Pancreas (tissue), 10 donors: ENCODE data around the gene SHB. TPM values are rescaled to one million over a fixed set of nuclear protein-coding genes. Genes with fewer than 3 reads are reported as not detected.

Experiments used
- ATAC-seq, 4 donors: fragments of 200-7000 bp; cut with Tn5 transposase; one replicate each; pipeline versions ENCODE4 v1.8.0 to v1.9.1; 2020; ENCODE audit warnings: mild to moderate bottlenecking in 4 of 4, moderate library complexity in 4 of 4
- DNase-seq, 6 donors: peaks; one replicate each; pipeline ENCODE4 v3.0.0-alpha.2; 2020
- FAIRE-seq: peaks from 2 replicates; lab custom pipeline; 2012; peaks lifted over from hg19 to GRCh38; lab: Jason Lieb, UNC
- H3K27ac ChIP-seq, 4 donors: fragments of 200-600 bp; sonication (generic); 1 replicate in 3 of 4; 2 replicates in 1 of 4; pipeline versions ENCODE4 v1.5.0 to v1.8.0; 2020
- H3K27me3 ChIP-seq, 4 donors: fragments of 200-600 bp; one replicate each; pipeline ENCODE4 v1.8.0; 2021
- H3K36me3 ChIP-seq, 3 donors: fragments of 200-600 bp; sonication (generic) in 1 of 3; one replicate each; pipeline versions ENCODE4 v1.5.0 to v1.8.0; 2020 to 2021
- H3K4me1 ChIP-seq, 3 donors: fragments of 200-600 bp; one replicate each; pipeline ENCODE4 v1.8.0; 2021
- H3K4me3 ChIP-seq, 4 donors: fragments of 200-600 bp; sonication (generic) in 2 of 4; one replicate each; pipeline versions ENCODE4 v1.5.0 to v1.8.0; 2020 to 2021
- H3K9me3 ChIP-seq, 4 donors: fragments of 200-600 bp; one replicate each; pipeline ENCODE4 v1.8.0; 2021
- WGBS, 2 donors: extraction: QIAGEN DNeasy Blood & Tissue Kit; methylation state at CpG; one replicate each; pipeline ENCODE4 v1.1.7; 2013; 5-methylcytosine and 5-hydroxymethylcytosine counted together
- intact Hi-C, 3 donors: fragments of 100-400 bp; cut with DNase I; formaldehyde crosslinking; loops; one replicate each; pipeline versions ENCODE4 v1.11.1 to v1.14.2; 2022
- polyA plus RNA-seq, 2 donors: library from polyadenylated mRNA; stranded (reverse); fragments of 200-250 nt; gene quantifications; one replicate each; pipeline ENCODE4 v1.2.3, GENCODE V29; 2013
- total RNA-seq, 6 donors: library from RNA; stranded (reverse); fragmentation: NEBNext Ultra II Directional in 4 of 6; extraction: Animal tissue kit (Norgen Biotek cat#: 25700) in 4 of 6; gene quantifications; one replicate each; pipeline versions ENCODE4 v1.2.1 to v1.2.4, GENCODE V29; 2021 to 2023
- TF ChIP-seq, protein P1 (sequence below), 4 donors: fragments of 200-600 bp; sonication (generic) in 3 of 4; IDR thresholded peaks; one replicate each; pipeline versions ENCODE4 v1.5.0 to v1.8.0; 2021; ENCODE audit warnings: antibody characterized with exemption in 4 of 4
- donor health status: healthy with polysubstance abuse.
- donor health status: DM: no; HTN: no; CAD: no; lungs with moderate emphysema.
- donor health status: DM: no; HTN: no; CAD: no.
- donor health status: control.
- donor health status: control.
- donor health status: Bipolar disorder and iron deficiency.
- donor health status: DM: yes; HTN: yes; CAD: no.
- donor health status: DM: no; HTN: no; CAD: no.
- donor health status: DM: no; HTN: no; CAD: no.
- donor health status: DM: yes; HTN: yes; CAD: no.

Gene SHB
- total and polyA plus RNA-seq, 8 donors, result 11.5 to 24.2 (median 19.2) TPM

- FAIRE-seq, result no peak
- peak in 2 of 6 donors; percentile 15 to 46 for DNase-seq
Observed at GRCh38 chr9:38058452-38059232, 10.4 kb downstream of the SHB start.

GRCh38 chr9:38057416-38058195 lies 11.4 kb downstream of the SHB start:
- TF ChIP-seq, protein P1, sequence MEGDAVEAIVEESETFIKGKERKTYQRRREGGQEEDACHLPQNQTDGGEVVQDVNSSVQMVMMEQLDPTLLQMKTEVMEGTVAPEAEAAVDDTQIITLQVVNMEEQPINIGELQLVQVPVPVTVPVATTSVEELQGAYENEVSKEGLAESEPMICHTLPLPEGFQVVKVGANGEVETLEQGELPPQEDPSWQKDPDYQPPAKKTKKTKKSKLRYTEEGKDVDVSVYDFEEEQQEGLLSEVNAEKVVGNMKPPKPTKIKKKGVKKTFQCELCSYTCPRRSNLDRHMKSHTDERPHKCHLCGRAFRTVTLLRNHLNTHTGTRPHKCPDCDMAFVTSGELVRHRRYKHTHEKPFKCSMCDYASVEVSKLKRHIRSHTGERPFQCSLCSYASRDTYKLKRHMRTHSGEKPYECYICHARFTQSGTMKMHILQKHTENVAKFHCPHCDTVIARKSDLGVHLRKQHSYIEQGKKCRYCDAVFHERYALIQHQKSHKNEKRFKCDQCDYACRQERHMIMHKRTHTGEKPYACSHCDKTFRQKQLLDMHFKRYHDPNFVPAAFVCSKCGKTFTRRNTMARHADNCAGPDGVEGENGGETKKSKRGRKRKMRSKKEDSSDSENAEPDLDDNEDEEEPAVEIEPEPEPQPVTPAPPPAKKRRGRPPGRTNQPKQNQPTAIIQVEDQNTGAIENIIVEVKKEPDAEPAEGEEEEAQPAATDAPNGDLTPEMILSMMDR (IDR thresholded peaks at IDR 0.05), result no peak
- WGBS, 2 donors, result 51 to 55% methylated on average over 7 of the region's 7 CpGs
- intact Hi-C loops, result no loop called here
- no peaks in the 10 kb centered on the region for H3K9me3 ChIP-seq
- FAIRE-seq (no peak), DNase-seq (peak in 5 of 6 donors; percentile 47 to 62 (median 54)), ATAC-seq (peak; percentile 26 to 67 (median 50))
- peak overlapping the region; percentile 17 to 80 (median 46) for H3K27ac ChIP-seq
- no peaks in the 10 kb centered on the region for H3K36me3 ChIP-seq
- peaks cover 20 to 57% (median 44%) of the 10 kb centered on the region in 3 donors for H3K4me1 ChIP-seq
- no peak overlapping the region for H3K4me3 ChIP-seq
- no peaks in the 10 kb centered on the region for H3K27me3 ChIP-seq

More at GRCh38 chr9:38058452-38059232, 10.4 kb downstream of the SHB start:
- Histone ChIP-seq H3K27ac (peak overlapping the region; percentile 30 to 80 (median 50)), H3K27me3 (no peaks in the 10 kb centered on the region), H3K9me3 (no peaks in the 10 kb centered on the region), H3K36me3 (no peaks in the 10 kb centered on the region), H3K4me3 (no peak overlapping the region), H3K4me1 (peaks cover 25 to 57% (median 44%) of the 10 kb centered on the region in 3 donors)
- intact Hi-C loops, result no loop called here
- whole genome bisulfite sequencing, 2 donors, result 59% methylated on average over 13 of the region's 13 CpGs
- peak; percentile 51 to 84 (median 72) for ATAC-seq
- TF ChIP-seq, protein P1 (IDR thresholded peaks at IDR 0.05), result no peak

DNA sequence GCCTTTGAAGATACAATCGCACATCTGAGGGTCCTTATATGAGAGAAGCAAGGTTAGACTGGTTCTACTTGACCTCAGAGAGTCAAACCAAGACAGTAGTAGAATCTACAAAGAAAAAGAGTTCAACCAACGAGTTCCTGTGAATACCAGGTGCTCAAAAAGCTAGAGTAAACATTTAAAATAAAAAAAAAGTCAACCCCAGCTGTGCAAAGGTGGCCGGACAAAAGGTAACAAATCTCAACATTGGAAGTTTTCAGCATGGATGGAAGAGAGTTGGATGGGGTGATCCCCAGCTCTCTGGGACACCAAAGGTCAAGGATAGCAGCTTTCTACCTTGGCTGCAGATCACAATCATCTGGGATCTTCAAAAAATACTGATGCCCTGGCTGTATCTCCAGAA lies 14.4 kb downstream of the SHB start:
- Histone ChIP-seq H3K4me1 (peaks cover 16 to 36% (median 29%) of the 10 kb centered on the region in 3 donors), H3K4me3 (no peak overlapping the region), H3K27ac (no peak overlapping the region), H3K27me3 (no peaks in the 10 kb centered on the region), H3K9me3 (no peaks in the 10 kb centered on the region), H3K36me3 (no peaks in the 10 kb centered on the region)
- ATAC-seq (no peak), DNase-seq (no peak), FAIRE-seq (no peak)
- intact Hi-C loops, result no loop called here
- TF ChIP-seq, protein P1 (IDR thresholded peaks at IDR 0.05), result no peak
- 26 to 32% methylated on average over 3 of the region's 3 CpGs for WGBS, 2 donors

DNA sequence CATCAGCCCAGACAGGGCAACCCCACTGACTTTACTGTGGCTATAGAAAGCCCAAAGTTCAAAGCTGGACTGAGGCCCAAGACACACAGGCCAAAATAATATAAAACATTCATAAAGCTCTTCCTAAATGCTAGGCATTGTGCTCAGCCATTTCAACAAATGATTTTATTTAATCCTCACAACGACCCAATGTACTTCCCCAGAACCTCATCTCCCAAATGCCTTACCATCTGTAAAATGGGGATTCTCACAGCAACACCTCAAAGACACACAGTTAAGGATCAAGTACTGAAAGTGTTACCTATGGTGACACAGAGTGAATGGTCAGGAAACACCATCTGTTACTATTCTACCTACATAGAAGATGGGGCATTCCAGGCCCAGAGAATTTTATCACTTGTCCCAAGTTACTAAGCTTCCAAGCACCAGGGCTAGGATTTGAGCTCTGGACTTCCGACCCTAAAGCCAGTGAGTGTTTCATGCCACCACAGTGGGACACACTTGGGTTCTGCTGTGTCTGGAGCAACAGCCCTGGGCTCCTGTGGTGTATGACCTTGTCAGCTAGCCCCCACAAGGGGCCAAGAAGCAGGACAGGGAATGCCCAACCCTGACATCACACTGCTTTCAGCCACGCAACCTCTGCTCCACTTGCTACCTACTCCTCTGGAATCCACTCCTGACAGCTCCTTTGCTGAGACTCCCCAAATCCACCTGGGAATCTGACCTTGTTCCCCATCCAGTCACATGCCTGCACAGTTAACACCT lies 15.1 kb downstream of the SHB start:
- Histone ChIP-seq H3K27ac (no peak overlapping the region), H3K9me3 (no peaks in the 10 kb centered on the region), H3K36me3 (no peaks in the 10 kb centered on the region), H3K4me1 (peaks cover 18 to 31% (median 22%) of the 10 kb centered on the region in 3 donors), H3K27me3 (no peaks in the 10 kb centered on the region), H3K4me3 (no peak overlapping the region)
- TF ChIP-seq, protein P1 (IDR thresholded peaks at IDR 0.05), result no peak
- DNase-seq (peak in 1 of 6 donors; percentile 36), FAIRE-seq (no peak), ATAC-seq (no peak)
- intact Hi-C loops, result no loop called here
- 87 to 92% methylated on average over 3 of the region's 3 CpGs for WGBS, 2 donors
